ENCODE measurements around the gene CDH13. TPM values are rescaled to one million over a fixed set of nuclear protein-coding genes. Genes with fewer than 3 reads are reported as not detected.

The CDH13 gene
- total RNA-seq, 1 donor, result 102 TPM

GRCh38 chr16:83409347-83409746 is 782.6 kb downstream of the CDH13 start:
- H3K4me3 ChIP-seq (ENCODE audit: insufficient read depth, low read length), result no peak overlapping the region
- H3K4me1 ChIP-seq (ENCODE audit: insufficient read depth, low read length), result peaks cover 4% of the 10 kb centered on the region
- no peak overlapping the region for H3K4me2 ChIP-seq (ENCODE audit: insufficient read depth, low read length)
- H3K27me3 ChIP-seq (ENCODE audit: insufficient read depth, low read length), result no peaks in the 10 kb centered on the region
- no peak for DNase-seq (ENCODE audit: insufficient read length, low spot score, missing footprints)
- H3K27ac ChIP-seq (ENCODE audit: low read depth, low read length), result no peak overlapping the region
- no peak overlapping the region for H2AFZ ChIP-seq (ENCODE audit: low read length)
- no peaks in the 10 kb centered on the region for H4K20me1 ChIP-seq (ENCODE audit: insufficient read depth, low read length)
- H3K79me2 ChIP-seq (ENCODE audit: insufficient read depth, low read length), result no peaks in the 10 kb centered on the region
- H3K9me3 ChIP-seq (ENCODE audit: low read depth, low read length), result no peaks in the 10 kb centered on the region
- no peak for TF ChIP-seq CTCF (IDR thresholded peaks at IDR 0.05; ENCODE audit: extremely low read depth, low read depth, low read length)
- H3K36me3 ChIP-seq (ENCODE audit: insufficient read depth, low read length), result no peaks in the 10 kb centered on the region

GRCh38 chr16:83418565-83418964 is 791.8 kb downstream of the CDH13 start:
- no peak overlapping the region for H2AFZ ChIP-seq (ENCODE audit: low read length)
- no peak overlapping the region for H3K27ac ChIP-seq (ENCODE audit: low read depth, low read length)
- no peak overlapping the region for H3K4me2 ChIP-seq (ENCODE audit: insufficient read depth, low read length)
- DNase-seq (ENCODE audit: insufficient read length, low spot score, missing footprints), result no peak
- no peaks in the 10 kb centered on the region for H3K4me1 ChIP-seq (ENCODE audit: insufficient read depth, low read length)
- no peaks in the 10 kb centered on the region for H3K9me3 ChIP-seq (ENCODE audit: low read depth, low read length)
- H3K79me2 ChIP-seq (ENCODE audit: insufficient read depth, low read length), result no peaks in the 10 kb centered on the region
- no peak overlapping the region for H3K4me3 ChIP-seq (ENCODE audit: insufficient read depth, low read length)
- H4K20me1 ChIP-seq (ENCODE audit: insufficient read depth, low read length), result no peaks in the 10 kb centered on the region
- no peaks in the 10 kb centered on the region for H3K36me3 ChIP-seq (ENCODE audit: insufficient read depth, low read length)
- H3K27me3 ChIP-seq (ENCODE audit: insufficient read depth, low read length), result no peaks in the 10 kb centered on the region
- peak; percentile 21 for TF ChIP-seq CTCF (IDR thresholded peaks at IDR 0.05; ENCODE audit: extremely low read depth, low read depth, low read length)

- Histone ChIP-seq H3K4me2 (ENCODE audit: insufficient read depth, low read length) (no peak overlapping the region), H3K9me3 (ENCODE audit: low read depth, low read length) (no peaks in the 10 kb centered on the region), H3K27ac (ENCODE audit: low read depth, low read length) (no peak overlapping the region), H2AFZ (ENCODE audit: low read length) (no peak overlapping the region), H3K27me3 (ENCODE audit: insufficient read depth, low read length) (no peaks in the 10 kb centered on the region), H3K79me2 (ENCODE audit: insufficient read depth, low read length) (no peaks in the 10 kb centered on the region), H3K36me3 (ENCODE audit: insufficient read depth, low read length) (no peaks in the 10 kb centered on the region), H3K4me1 (ENCODE audit: insufficient read depth, low read length) (no peaks in the 10 kb centered on the region), H4K20me1 (ENCODE audit: insufficient read depth, low read length) (no peaks in the 10 kb centered on the region), H3K4me3 (ENCODE audit: insufficient read depth, low read length) (no peak overlapping the region)
- TF ChIP-seq CTCF (IDR thresholded peaks at IDR 0.05; ENCODE audit: extremely low read depth, low read depth, low read length), result no peak
- no peak for DNase-seq (ENCODE audit: insufficient read length, low spot score, missing footprints)
Measured at GRCh38 chr16:83420206-83420760, 793.5 kb downstream of the CDH13 start.

- H3K36me3 ChIP-seq (ENCODE audit: insufficient read depth, low read length), result no peaks in the 10 kb centered on the region
- H3K9me3 ChIP-seq (ENCODE audit: low read depth, low read length), result no peaks in the 10 kb centered on the region
- H3K4me1 ChIP-seq (ENCODE audit: insufficient read depth, low read length), result no peaks in the 10 kb centered on the region
- no peaks in the 10 kb centered on the region for H3K27me3 ChIP-seq (ENCODE audit: insufficient read depth, low read length)
- no peak overlapping the region for H2AFZ ChIP-seq (ENCODE audit: low read length)
- no peaks in the 10 kb centered on the region for H3K79me2 ChIP-seq (ENCODE audit: insufficient read depth, low read length)
- no peaks in the 10 kb centered on the region for H4K20me1 ChIP-seq (ENCODE audit: insufficient read depth, low read length)
- H3K27ac ChIP-seq (ENCODE audit: low read depth, low read length), result no peak overlapping the region
- peak; percentile 60 for DNase-seq (ENCODE audit: insufficient read length, low spot score, missing footprints)
- no peak overlapping the region for H3K4me2 ChIP-seq (ENCODE audit: insufficient read depth, low read length)
- TF ChIP-seq CTCF (IDR thresholded peaks at IDR 0.05; ENCODE audit: extremely low read depth, low read depth, low read length), result no peak
- H3K4me3 ChIP-seq (ENCODE audit: insufficient read depth, low read length), result no peak overlapping the region
Measured at GRCh38 chr16:83433201-83433600, 806.4 kb downstream of the CDH13 start.
